Heart left ventricle (tissue), 16 donors: ENCODE data around the gene TENT5A. TPM values are rescaled to one million over a fixed set of nuclear protein-coding genes. Genes with fewer than 3 reads are reported as not detected.

Experiments
- ATAC-seq, 4 donors: fragments of 200-7000 bp; cut with Tn5 transposase; one replicate each; pipeline ENCODE4 v1.9.1; 2020 to 2022; ENCODE audit warnings: moderate library complexity in 4 of 4, mild to moderate bottlenecking in 3 of 4, moderate number of reproducible peaks in 1 of 4
- DNase-seq, 5 donors: peaks; one replicate each; pipeline ENCODE4 v3.0.0-alpha.2; 2020
- H3K27ac ChIP-seq, 12 donors: fragments of 200-600 bp; sonication (generic) in 4 of 12; one replicate each; pipeline versions ENCODE4 v1.5.0 to v1.8.0; 2016 to 2022; ENCODE audit warnings: mild to moderate bottlenecking in 2 of 12
- H3K27me3 ChIP-seq, 9 donors: fragments of 200-600 bp; sonication (generic) in 2 of 9; one replicate each; pipeline versions ENCODE4 v1.5.1 to v1.8.0; 2016 to 2022; ENCODE audit warnings: mild to moderate bottlenecking in 3 of 9
- H3K36me3 ChIP-seq, 9 donors: fragments of 200-600 bp; sonication (generic) in 2 of 9; one replicate each; pipeline versions ENCODE4 v1.5.0 to v1.8.0; 2018 to 2022; ENCODE audit warnings: mild to moderate bottlenecking in 2 of 9
- H3K4me1 ChIP-seq, 12 donors: fragments of 200-600 bp; sonication (generic) in 4 of 12; one replicate each; pipeline versions ENCODE4 v1.5.0 to v1.8.0; 2016 to 2022; ENCODE audit warnings: mild to moderate bottlenecking in 3 of 12
- H3K4me3 ChIP-seq, 12 donors: fragments of 200-600 bp; sonication (generic) in 4 of 12; one replicate each; pipeline versions ENCODE4 v1.5.0 to v1.8.0; 2017 to 2022; ENCODE audit warnings: mild to moderate bottlenecking in 9 of 12, moderate library complexity in 4 of 12
- H3K9me3 ChIP-seq, 12 donors: fragments of 200-600 bp; sonication (generic) in 4 of 12; one replicate each; pipeline versions ENCODE4 v1.5.0 to v1.8.0; 2016 to 2022; ENCODE audit warnings: mild to moderate bottlenecking in 1 of 12
- POLR2A ChIP-seq, 2 donors: fragments of 450-650 bp; IDR thresholded peaks; one replicate each; pipeline ENCODE4 v1.6.1; 2017; ENCODE audit warnings: antibody characterized with exemption in 2 of 2, mild to moderate bottlenecking in 2 of 2, moderate library complexity in 2 of 2
- WGBS, 4 donors: extraction: QIAGEN DNeasy Blood & Tissue Kit in 2 of 4; methylation state at CpG; one replicate each; pipeline versions ENCODE4 v1.1.5 to v1.1.7; 2013 to 2018; 5-methylcytosine and 5-hydroxymethylcytosine counted together
- intact Hi-C, 10 donors: fragments of 100-400 bp; cut with DNase I; formaldehyde crosslinking; loops; one replicate each; pipeline versions ENCODE4 v1.11.1 to v1.14.2; 2022
- polyA plus RNA-seq, 2 donors: library from polyadenylated mRNA; stranded (reverse); fragments of 200-250 nt; gene quantifications; one replicate each; pipeline ENCODE4 v1.2.3, GENCODE V29; 2013
- total RNA-seq, 9 donors: library from RNA; depleted of rRNA in 2 of 9; stranded (reverse); fragments of >200 nt in 2 of 9; fragmentation: NEBNext Ultra II Directional in 3 of 9; extraction: Animal tissue kit (Norgen Biotek cat#: 25700) in 3 of 9; gene quantifications; one replicate each; pipeline versions ENCODE4 v1.1.0 to v1.2.4, GENCODE V29; 2016 to 2023
- TF ChIP-seq, protein P1 (sequence below), 12 donors: fragments of 200-600 bp; sonication (generic) in 4 of 12; IDR thresholded peaks; one replicate each; pipeline versions ENCODE4 v1.5.0 to v1.8.0; 2018 to 2022; ENCODE audit warnings: antibody characterized with exemption in 12 of 12, mild to moderate bottlenecking in 5 of 12
- donor health status: ischemic (EF 13 %, LVEDD 7.1; RV severe dilation, severe dysfunction).
- donor health status: healthy with polysubstance abuse.
- donor health status: DM: no; HTN: yes; CAD: no.
- donor health status: DM: no; HTN: no; CAD: no.
- donor health status: ischemic (EF 25% LVEDD 6.9; RV normal size, moderate dysfunction).
- donor health status: ischemic (EF 25% LVEDD 5.7; RV mildly dilated, moderate dysfunction).
- donor health status: healthy.
- donor health status: DM: yes; HTN: yes; CAD: no.
- donor health status: ischemic (EF 35%, LVEDD 5.7; RV mildly dilated, moderate dysfunction).
- donor health status: nonischemic (EF 11% LVEDD 7.7; RV severe dilation, severe dysfunction).
- donor health status: DM: yes; HTN: yes; CAD: no.
- donor health status: PGD.
- donor health status: ischemic (EF 29% LVEDD 5.4; RV normal size, mild dysfunction).
- donor health status: nonischemic (EF 23%, LVEDD 6.1; RV moderate dilation, normal function).

The TENT5A gene
- total and polyA plus RNA-seq, 11 donors = 15.4 to 47.2 (median 40.2) TPM

DNA sequence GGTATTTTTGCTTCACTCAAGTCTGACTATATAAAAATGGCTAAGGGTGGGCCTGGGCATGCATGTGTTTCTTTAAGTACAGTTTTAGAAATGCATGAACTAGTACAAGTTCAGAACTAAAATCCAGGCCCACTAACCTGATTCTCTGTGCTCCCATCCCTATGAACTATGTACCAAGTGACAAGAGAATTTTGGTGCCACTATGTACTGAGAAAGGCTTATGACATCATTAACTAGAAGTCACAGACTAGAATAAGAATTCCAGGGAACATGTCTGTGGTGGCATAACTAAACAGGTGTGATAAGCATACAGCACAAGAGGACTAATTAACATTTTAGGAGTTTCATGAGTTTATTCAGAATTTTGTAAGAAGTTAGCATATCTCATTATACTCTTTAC lies 16.1 kb downstream of the TENT5A start:
- no peak overlapping the region for H3K27ac ChIP-seq
- TF ChIP-seq, protein P1, sequence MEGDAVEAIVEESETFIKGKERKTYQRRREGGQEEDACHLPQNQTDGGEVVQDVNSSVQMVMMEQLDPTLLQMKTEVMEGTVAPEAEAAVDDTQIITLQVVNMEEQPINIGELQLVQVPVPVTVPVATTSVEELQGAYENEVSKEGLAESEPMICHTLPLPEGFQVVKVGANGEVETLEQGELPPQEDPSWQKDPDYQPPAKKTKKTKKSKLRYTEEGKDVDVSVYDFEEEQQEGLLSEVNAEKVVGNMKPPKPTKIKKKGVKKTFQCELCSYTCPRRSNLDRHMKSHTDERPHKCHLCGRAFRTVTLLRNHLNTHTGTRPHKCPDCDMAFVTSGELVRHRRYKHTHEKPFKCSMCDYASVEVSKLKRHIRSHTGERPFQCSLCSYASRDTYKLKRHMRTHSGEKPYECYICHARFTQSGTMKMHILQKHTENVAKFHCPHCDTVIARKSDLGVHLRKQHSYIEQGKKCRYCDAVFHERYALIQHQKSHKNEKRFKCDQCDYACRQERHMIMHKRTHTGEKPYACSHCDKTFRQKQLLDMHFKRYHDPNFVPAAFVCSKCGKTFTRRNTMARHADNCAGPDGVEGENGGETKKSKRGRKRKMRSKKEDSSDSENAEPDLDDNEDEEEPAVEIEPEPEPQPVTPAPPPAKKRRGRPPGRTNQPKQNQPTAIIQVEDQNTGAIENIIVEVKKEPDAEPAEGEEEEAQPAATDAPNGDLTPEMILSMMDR (IDR thresholded peaks at IDR 0.05) = no peak
- TF ChIP-seq POLR2A (IDR thresholded peaks at IDR 0.05) = no peak
- H3K36me3 ChIP-seq = no peaks in the 10 kb centered on the region
- H3K27me3 ChIP-seq = no peaks in the 10 kb centered on the region
- peaks cover 0 to 32% (median 7%) of the 10 kb centered on the region in 12 donors for H3K4me1 ChIP-seq
- H3K4me3 ChIP-seq = no peak overlapping the region
- intact Hi-C loops = no loop called here
- H3K9me3 ChIP-seq = peaks cover 0 to 12% (median 0%) of the 10 kb centered on the region in 12 donors
- DNase-seq = no peak
- ATAC-seq = peak in 3 of 4 donors; percentile 36 to 63 (median 40)

DNA sequence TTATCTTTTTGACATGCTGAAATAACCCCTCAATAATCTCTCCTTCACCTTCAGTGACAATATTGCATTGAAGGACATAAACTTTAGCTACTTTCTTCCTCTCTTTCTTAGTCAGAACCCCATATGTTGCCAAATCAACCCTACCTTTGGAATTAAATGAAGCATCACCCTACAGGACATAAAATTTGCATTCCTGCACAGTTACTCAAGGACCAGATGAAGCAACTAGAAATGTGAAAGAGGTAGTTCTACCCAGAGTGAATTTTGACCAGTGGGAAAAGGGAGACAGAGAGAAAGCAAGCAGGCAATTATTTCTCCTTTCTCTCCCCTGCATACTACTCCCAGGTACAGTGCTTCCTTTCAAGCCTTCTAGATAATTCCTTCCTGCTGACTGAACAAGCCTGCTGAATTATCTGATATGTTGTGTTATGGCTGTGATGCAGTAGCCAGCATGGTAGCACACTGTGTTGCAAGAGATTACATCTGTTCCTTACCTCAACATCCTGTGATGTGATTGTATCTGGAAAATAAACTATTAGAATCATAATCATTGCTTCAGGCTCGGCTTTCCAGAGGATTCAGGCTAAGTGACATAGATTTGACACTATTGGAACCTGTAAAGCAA lies 16.6 kb downstream of the TENT5A start:
- Histone ChIP-seq H3K36me3 (no peaks in the 10 kb centered on the region), H3K27ac (no peak overlapping the region), H3K9me3 (peaks cover 0 to 12% (median 0%) of the 10 kb centered on the region in 12 donors), H3K4me3 (no peak overlapping the region), H3K4me1 (peaks cover 0 to 33% (median 7%) of the 10 kb centered on the region in 12 donors), H3K27me3 (no peaks in the 10 kb centered on the region)
- DNase-seq (no peak), ATAC-seq (no peak)
- intact Hi-C loops = no loop called here
- WGBS, 4 donors = 88 to 100% (median 89%) methylated on average over 1 of the region's 1 CpG
- no peak for TF ChIP-seq POLR2A (IDR thresholded peaks at IDR 0.05)
- TF ChIP-seq, protein P1 (IDR thresholded peaks at IDR 0.05) = no peak

DNA sequence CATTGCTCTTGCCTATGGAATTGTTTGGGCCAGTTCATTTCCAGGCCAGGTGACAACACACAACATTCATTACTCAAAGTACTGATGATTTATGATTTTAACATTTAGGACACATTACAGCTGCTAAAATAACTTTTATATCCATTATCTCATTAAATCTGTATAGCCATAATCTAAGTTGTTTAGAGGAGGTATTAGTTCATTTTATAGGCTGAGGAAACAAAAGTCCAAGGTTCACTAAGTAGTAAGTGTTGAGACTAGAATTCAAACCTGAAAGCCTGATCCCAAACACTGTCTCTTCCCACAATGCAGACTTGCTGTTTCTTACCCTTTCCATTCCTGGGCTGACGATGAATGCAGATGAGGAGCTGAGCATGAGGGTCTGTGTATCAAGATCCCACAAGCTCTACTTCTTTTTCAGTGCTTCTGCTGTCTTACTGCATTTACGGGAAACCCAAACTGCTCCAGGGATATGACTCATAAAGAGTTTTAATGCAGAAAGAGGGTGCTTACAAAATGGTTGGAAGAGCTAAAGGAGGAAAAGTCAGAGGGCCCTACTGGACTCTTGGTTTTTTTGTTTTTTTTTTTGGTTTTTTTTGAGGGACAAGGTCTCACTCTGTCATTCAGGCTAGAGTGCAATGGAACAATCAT lies 17.9 kb downstream of the TENT5A start:
- no peak for ATAC-seq
- WGBS, 4 donors = 90 to 96% (median 95%) methylated on average over 2 of the region's 2 CpGs
- intact Hi-C loops = no loop called here

DNA sequence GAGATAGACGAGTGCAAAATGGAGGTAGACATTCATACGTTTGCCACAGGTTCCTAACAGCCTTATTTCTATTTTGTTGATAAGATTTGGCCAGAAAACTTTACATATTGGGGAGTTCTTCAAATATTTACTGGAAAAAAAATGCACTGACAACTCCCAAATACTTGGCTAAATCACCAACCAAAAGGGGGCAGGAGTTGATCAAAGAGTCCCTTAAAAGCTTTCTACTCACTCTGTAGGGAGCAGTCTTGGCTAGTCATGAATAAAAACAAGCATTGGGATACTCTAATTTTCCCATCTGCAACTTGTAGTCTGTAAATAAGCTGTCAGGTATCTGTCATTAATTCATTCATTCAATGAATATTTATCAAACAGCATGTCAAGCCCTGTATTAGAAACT lies 18.4 kb downstream of the TENT5A start:
- Histone ChIP-seq H3K4me1 (peaks cover 0 to 28% (median 7%) of the 10 kb centered on the region in 12 donors), H3K27ac (no peak overlapping the region), H3K36me3 (no peaks in the 10 kb centered on the region), H3K27me3 (no peaks in the 10 kb centered on the region), H3K4me3 (no peak overlapping the region), H3K9me3 (peaks cover 0 to 12% (median 0%) of the 10 kb centered on the region in 12 donors)
- 83 to 98% (median 91%) methylated on average over 2 of the region's 2 CpGs for WGBS, 4 donors
- intact Hi-C loops = no loop called here
- DNase-seq (no peak), ATAC-seq (no peak)
- no peak for TF ChIP-seq POLR2A (IDR thresholded peaks at IDR 0.05)
- TF ChIP-seq, protein P1 (IDR thresholded peaks at IDR 0.05) = peak in 2 of 12 donors; percentile 9 to 25

More for the DNA sequence above, 17.9 kb downstream of the TENT5A start:
- TF ChIP-seq POLR2A (IDR thresholded peaks at IDR 0.05) = no peak
- Histone ChIP-seq H3K27me3 (no peaks in the 10 kb centered on the region), H3K27ac (no peak overlapping the region), H3K4me3 (no peak overlapping the region), H3K4me1 (peaks cover 0 to 28% (median 7%) of the 10 kb centered on the region in 12 donors), H3K36me3 (no peaks in the 10 kb centered on the region), H3K9me3 (peaks cover 0 to 12% (median 0%) of the 10 kb centered on the region in 12 donors)
- no peak for DNase-seq
